ENCODE results near the gene USH2A.

GRCh38 chr1:215963621-215964020 is 459.6 kb downstream of the USH2A start:
- TF ChIP-seq POLR2AphosphoS5 (IDR thresholded peaks at IDR 0.05) (no peak), POLR2A (IDR thresholded peaks at IDR 0.05; ENCODE audit: low read depth) (no peak), CTCF (IDR thresholded peaks at IDR 0.05) (no peak), EP300 (IDR thresholded peaks at IDR 0.05) (no peak)
